ENCODE measurements around the gene CHSY1.

CHSY1 gene

DNA sequence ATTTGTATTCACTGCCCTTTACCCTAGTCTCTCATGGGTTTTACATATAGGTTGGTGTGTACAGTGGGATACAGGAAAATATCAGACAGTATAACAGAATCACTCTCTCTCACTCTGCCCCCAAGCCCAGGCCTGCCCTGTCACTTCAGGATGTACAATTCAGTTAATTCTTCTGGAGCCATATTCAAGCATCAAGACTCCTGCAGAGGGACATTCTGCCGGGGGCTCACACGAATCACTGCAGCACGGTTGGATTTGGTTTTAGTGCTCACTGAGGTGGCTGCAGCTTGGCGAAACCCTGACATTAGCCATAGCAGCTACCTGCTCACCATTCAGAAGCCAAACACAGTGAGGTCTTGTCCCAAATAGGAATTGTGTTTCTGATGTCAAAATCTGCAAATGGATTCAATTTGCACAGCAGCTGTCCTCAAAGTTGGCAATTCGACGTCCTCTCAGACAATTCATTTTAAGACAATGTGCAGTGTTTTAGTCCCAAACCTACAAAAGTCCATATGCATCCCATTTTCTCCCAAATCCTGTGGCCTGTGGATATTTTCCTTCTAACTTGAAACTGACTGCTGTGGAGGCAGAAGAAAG is 82.9 kb downstream of the CHSY1 start:
- DNase-seq = no peak

GRCh38 chr15:101168463-101168824 is 83.4 kb downstream of the CHSY1 start:
- no peak for DNase-seq

GRCh38 chr15:101167753-101168462 is 83.9 kb downstream of the CHSY1 start:
- peak; percentile 83 for DNase-seq

DNA sequence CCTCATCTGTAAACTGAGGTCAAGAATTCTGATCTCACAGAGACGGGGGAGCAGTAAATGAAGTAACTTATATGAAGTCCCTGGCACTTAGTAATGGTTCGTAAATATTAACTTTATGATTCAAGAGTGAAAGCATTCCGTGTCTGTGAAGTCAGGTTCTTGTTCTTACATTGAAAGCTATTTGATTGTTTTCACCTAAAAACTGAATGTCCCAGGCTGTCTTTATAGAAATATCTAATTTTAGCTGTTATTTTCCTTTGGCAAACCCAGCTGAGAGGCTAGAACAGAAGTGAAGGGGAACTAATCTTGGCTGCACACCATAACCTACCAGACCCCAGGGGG is 84.5 kb downstream of the CHSY1 start:
- DNase-seq = no peak

DNA sequence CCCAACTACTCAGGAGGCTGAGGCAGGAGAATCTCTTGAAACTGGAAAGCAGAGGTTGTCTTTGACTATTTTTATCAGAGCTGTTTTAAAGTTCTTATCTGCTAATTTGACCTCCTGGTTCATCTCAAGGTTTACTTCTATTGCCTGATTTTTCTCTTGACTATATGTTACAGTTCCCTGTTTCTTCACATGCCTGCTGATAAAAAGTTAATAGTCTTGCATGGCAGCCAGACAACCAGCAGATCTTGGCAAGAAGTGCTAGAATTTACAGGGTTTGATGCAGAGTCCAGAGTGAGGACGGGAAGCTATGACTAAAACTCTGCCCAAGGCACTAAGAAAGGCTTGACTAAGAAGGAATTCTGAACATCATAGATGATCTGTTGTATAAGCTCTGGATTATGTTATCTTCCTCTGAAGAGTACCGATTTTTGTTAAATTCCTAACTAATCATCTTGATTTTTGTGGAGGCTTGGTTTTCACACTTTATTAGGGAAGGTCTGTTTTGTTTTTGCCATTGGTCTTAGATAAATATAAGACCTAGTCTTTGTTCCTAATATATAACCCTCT is 85.9 kb downstream of the CHSY1 start:
- DNase-seq = no peak

GRCh38 chr15:101162701-101163483 is 89.0 kb downstream of the CHSY1 start:
- DNase-seq = no peak

- DNase-seq = peak; percentile 52
Observed at GRCh38 chr15:101161656-101162055, 90.2 kb downstream of the CHSY1 start.

GRCh38 chr15:101159936-101160815 is 91.7 kb downstream of the CHSY1 start:
- DNase-seq = no peak

- peak; percentile 44 for DNase-seq
Observed at GRCh38 chr15:101159096-101159935, 92.5 kb downstream of the CHSY1 start.

DNA sequence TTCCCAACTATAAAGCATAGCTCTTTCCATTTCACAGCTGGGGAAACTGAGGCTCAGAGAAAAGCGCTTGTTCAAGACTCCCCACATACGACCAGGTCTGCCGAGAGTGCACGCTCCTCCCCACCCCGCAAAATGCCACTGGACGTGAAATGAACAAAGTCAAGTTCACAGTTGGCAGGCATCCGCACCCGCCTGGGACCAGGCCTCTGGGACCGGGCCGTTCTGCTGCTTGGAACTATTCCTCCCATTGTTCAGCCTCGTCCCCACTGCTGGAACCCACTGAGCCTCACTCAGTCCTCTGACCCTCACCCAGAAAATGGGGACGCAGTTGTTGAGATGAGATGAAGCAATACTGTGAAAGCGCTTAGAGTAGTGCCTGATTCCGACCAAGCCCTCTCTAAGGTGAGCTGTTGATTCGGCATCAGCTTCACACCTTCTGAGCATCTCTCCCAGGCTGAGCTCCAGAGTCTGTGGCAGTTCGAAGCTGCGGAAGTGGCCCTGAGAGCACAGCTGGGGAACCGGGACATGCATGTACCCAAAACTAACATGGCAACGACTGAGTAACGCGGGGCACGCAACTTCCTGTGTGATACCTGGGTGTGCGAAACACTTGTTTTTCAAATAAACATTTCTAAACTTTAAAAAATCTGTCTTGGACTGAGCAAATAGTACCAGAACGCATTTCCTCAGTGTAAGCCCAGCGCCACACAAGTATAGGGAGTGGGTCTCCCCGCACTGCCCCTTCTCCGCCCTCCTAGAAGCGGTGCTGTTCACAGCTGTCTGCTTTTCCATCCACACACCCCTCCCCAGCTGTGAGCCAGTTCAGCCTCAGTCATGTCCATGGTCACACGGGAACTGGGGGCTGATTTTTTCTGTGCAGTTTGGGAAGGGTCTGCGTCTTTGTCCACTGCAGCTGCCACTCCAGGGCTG is 93.4 kb downstream of the CHSY1 start:
- DNase-seq = no peak

- no peak for DNase-seq
Observed at GRCh38 chr15:101157721-101158120, 94.1 kb downstream of the CHSY1 start.

DNA sequence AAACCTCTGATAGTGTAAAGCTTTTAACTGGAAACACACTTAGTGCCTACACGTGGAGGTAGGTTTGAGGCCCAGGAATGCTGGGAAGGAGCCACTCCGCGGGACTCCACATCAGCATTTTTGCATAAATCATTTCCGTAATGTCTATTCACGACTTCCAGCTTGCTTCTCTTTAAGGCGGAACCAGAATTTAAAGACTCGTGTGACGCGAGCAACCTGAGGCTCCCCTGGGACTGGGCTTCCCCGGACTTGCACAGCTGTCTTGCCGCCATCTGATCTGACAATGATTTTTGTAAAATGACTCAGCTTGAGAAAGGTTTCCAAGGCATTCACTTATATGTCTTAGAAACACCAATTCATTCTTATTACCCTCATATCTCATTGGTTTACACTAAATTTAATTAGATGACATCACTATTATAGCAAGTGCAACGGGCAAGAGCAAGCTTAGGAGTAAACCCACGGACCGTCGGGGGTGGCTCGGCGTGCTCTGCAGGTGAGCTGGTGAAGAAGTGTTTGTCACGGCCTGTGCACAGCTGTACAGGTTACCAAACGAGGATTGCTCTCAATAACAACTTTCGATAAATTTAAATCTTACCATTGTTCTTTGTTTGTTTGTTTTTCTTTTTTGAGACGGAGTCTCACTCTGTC is 95.2 kb downstream of the CHSY1 start:
- no peak for DNase-seq

DNA sequence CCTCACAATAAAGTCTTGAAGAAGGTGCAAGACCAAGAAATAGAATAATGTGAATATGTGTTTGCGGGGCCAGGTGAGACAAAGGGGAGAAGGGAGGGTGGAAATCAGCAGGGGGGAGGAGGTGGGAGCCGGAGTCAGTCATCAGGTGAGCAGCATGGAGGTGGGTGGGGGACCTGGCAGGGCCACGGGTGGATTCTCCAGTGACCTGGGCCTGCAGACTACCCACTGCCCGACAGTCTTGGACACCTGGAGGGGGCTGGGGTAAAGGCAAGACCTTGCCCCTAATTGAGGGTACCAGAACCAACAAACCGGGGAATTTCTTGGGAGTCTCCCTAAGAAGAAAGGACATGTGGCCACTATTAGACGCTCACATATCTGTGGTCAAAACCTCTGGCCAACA is 95.8 kb downstream of the CHSY1 start:
- no peak for DNase-seq

- DNase-seq = no peak
Observed at GRCh38 chr15:101153801-101154656, 97.8 kb downstream of the CHSY1 start.

GRCh38 chr15:101152914-101153313 is 98.9 kb downstream of the CHSY1 start:
- no peak for DNase-seq

- no peak for DNase-seq
Observed at GRCh38 chr15:101151288-101151687, 100.6 kb downstream of the CHSY1 start.

DNA sequence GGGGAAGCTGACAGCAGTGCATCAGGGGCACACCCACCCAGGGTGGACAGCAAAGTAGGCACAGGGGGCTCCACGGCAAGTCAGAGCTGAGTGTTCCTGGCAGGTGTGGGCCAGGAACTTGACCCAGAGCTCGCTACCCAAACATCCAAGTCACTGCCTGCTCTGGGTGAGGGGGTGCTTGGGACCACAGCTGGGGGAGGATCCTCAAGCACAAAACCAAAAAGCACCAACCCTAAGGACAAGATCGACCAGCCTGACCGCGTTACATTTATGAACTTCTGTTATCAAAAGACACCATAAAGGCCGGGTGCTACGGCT is 101.2 kb downstream of the CHSY1 start:
- no peak for DNase-seq

- DNase-seq = no peak
Observed at GRCh38 chr15:101149864-101150722, 101.8 kb downstream of the CHSY1 start.

Data from stimulated activated CD8-positive, alpha-beta memory T cell treated with anti-CD3 and anti-CD28 coated beads, Interleukin-4, amount 100 ng/mL, for 48 hours (primary cell).